ENCODE data around the gene NADK2. TPM values are rescaled to one million over a fixed set of nuclear protein-coding genes. Genes with fewer than 3 reads are reported as not detected.
"Not testable (repeated sequence)": the region's sequence is repeated elsewhere in the genome, so short reads cannot be mapped to it uniquely, and the experiment has no call there.

The NADK2 gene, protein sequence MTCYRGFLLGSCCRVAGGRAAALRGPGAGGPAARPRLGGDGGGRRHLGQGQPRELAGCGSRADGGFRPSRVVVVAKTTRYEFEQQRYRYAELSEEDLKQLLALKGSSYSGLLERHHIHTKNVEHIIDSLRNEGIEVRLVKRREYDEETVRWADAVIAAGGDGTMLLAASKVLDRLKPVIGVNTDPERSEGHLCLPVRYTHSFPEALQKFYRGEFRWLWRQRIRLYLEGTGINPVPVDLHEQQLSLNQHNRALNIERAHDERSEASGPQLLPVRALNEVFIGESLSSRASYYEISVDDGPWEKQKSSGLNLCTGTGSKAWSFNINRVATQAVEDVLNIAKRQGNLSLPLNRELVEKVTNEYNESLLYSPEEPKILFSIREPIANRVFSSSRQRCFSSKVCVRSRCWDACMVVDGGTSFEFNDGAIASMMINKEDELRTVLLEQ
- total RNA-seq (10 to 100 TPM; 31.2 to 34.9 (median 32.6) TPM), polyA plus RNA-seq (12.8 TPM)
- long read RNA-seq, donor 1, transcript NADK2-202 (12 exons, 2,243 nt): major isoform, 18 of 51 reads
- long read RNA-seq, donor 1, partial matches to known transcripts: 3 of 51 reads
- long read RNA-seq, donor 1, other reads (novel, unspliced or antisense): 29 of 51 reads
- long read RNA-seq, donor 2, partial matches to known transcripts: 1 of 16 reads
- long read RNA-seq, donor 2, other reads (novel, unspliced or antisense): 12 of 16 reads
- long read RNA-seq, donor 3, transcript NADK2-202 (12 exons, 2,243 nt): major isoform, 18 of 52 reads
- long read RNA-seq, donor 3, partial matches to known transcripts: 4 of 52 reads
- long read RNA-seq, donor 3, other reads (novel, unspliced or antisense): 28 of 52 reads
- long read RNA-seq, donor 4, transcript NADK2-202 (12 exons, 2,243 nt): major isoform, 9 of 20 reads
- long read RNA-seq, donor 4, partial matches to known transcripts: 1 of 20 reads
- long read RNA-seq, donor 4, other reads (novel, unspliced or antisense): 9 of 20 reads

DNA sequence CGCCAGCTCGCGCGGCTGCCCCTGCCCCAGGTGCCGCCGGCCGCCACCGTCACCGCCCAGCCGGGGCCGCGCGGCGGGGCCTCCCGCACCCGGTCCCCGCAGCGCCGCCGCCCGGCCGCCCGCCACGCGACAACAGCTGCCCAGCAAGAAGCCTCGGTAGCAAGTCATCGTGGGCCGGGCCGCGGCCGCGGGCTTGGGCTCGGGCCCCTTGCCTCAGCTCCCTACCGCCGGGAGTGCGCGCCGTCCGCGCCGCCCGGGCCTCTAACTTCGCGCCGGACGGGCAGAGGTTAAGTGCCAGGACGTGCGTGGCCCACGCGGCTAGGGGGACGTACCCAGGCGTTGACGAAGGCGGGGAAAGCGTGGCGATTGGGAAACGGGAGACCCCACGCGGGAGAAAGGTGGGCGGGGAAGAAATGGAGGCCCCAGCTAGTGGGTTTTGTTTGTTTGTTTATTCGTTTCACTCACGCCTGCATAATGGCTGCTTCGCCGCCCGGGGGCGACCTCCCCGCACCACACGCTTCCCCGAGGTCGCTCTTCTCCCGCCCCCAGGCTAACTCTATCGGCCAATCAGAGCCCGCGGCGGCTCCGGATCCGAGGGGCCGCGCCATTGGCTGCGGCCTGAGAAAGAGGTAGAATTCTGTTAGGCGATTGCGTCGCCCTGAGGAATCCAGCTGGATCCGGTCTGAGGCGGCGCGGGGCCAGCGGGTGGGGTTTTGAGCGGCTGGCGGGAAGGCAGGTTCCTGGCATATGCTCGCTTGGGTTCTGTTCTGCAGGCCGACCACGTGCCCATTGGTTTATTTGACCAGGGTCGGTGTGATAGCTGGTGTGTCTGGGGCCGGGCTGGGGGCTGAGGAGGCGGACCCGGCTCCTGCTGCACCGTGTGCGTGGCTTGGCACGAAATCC is at the start of gene NADK2:
Gene NADK2 (minus strand): TSS at position 295 of the 903 bp plus-strand sequence. CDS start 127 bp downstream, at position 168.
- Histone ChIP-seq H3K4me3 (ENCODE audit: low read length) (peak within 1 kb of the TSS; percentile 84), H3K27me3 (ENCODE audit: control insufficient read depth, insufficient read depth) (no peaks in the 10 kb centered on the region), H3K27ac (ENCODE audit: low read length) (peak within 1 kb of the TSS; percentile 69), H3K9me3 (ENCODE audit: control insufficient read depth, low read length) (no peaks in the 10 kb centered on the region), H3K4me1 (ENCODE audit: control insufficient read depth, insufficient read depth, low read length) (peaks cover 4% of the 10 kb centered on the region)
- intact Hi-C loops (cut with DNase I): loop anchor here in 2 of 4 donors (10.0 kb wide), 1 partner anchor 63 kb away; the partner anchor contains the start of gene RANBP3L (in 2 of the 2)
- WGBS: under 1% methylated on average over 100 of the region's 100 CpGs
- peak; percentile 98 for DNase-seq
- peak; percentile 96 to 97 for ATAC-seq

DNA sequence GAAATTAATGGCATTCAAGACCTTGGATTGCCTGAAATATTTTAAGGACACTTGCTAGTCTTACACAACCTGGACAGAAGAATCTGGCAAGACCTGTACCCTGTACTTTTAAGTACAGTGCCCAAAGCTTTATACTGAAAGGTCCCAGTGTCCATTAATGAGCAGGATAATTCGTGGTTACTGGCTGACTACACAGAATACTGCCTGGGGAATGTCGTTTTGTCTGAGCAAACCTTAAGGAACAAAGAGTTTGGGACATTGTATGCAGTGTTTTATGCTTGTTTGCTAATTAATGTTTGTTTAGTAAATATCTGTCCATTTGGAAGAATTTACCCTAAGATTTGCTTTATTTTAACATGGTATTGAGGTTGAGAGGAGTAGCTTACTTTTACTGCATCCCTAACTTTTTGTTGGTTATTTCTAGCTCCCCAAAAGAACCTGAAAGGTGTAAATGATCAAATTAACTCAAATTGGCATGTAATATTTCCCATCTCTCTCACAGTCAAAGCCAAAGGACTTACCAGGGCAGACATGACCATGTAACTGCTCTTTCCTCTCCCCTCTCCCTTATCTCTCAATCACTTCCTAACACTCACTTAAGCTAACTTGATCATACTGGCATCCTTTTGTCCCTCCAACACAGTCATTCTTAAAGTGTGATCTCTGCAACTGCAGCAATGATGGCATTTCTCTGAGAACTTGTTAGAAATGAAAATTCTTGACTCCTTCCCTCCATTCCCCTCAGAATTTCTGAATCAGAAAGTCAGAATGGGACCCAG is 44.3 kb upstream of the NADK2 start:
- H3K4me3 ChIP-seq (ENCODE audit: low read length): no peak overlapping the region
- intact Hi-C loops (cut with DNase I): no loop called here
- no peak for ATAC-seq
- WGBS: 67% methylated on average over 2 of the region's 2 CpGs
- H3K4me1 ChIP-seq (ENCODE audit: control insufficient read depth, insufficient read depth, low read length): no peaks in the 10 kb centered on the region
- H3K9me3 ChIP-seq (ENCODE audit: control insufficient read depth, low read length): no peaks in the 10 kb centered on the region
- H3K27me3 ChIP-seq (ENCODE audit: control insufficient read depth, insufficient read depth): no peaks in the 10 kb centered on the region
- H3K27ac ChIP-seq (ENCODE audit: low read length): no peak overlapping the region
- no peak for DNase-seq

DNA sequence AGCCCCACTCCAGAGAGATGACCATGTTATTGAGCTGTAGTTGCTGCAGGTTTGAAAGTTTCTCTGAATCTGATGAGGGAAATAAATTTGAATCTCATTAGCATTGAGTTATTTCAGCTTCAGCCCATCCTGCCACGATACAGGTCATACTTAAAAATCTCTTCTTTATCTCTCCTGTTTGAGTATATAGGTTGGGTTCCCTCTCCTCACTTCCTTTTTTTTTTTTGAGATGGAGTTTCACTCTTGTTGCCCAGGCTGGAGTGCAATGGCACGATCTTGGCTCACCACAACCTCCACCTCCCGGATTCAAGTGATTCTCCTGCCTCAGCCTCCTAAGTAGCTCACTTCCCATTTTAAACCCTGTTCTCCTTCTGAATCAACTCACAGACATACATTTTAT is 42.0 kb upstream of the NADK2 start:
- 87% methylated on average over 3 of the region's 3 CpGs for WGBS
- H3K9me3 ChIP-seq (ENCODE audit: control insufficient read depth, low read length); H3K4me1 ChIP-seq (ENCODE audit: control insufficient read depth, insufficient read depth, low read length); intact Hi-C loops (cut with DNase I); H3K27me3 ChIP-seq (ENCODE audit: control insufficient read depth, insufficient read depth); H3K4me3 ChIP-seq (ENCODE audit: low read length); DNase-seq; H3K27ac ChIP-seq (ENCODE audit: low read length); ATAC-seq: not testable (repeated sequence)

DNA sequence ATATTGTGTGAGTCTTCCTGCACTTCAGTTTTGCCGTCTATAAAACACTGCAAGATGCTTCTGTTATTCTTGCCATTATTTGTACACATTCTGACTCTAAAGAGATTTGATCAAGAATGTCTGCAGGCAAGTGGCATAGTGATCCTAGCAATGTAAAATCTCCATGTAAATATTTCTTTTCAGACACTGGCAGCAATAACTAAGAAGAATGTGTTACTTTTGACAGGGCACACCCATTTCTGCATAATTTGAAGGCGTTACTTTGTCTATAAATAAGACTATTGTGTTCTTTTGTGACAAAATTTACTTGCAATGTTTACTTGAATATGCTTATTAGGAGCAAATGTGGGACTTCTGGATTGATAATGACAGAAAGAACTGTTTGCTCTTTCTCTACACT is 39.9 kb upstream of the NADK2 start:
- 89% methylated on average over 2 of the region's 2 CpGs for WGBS

DNA sequence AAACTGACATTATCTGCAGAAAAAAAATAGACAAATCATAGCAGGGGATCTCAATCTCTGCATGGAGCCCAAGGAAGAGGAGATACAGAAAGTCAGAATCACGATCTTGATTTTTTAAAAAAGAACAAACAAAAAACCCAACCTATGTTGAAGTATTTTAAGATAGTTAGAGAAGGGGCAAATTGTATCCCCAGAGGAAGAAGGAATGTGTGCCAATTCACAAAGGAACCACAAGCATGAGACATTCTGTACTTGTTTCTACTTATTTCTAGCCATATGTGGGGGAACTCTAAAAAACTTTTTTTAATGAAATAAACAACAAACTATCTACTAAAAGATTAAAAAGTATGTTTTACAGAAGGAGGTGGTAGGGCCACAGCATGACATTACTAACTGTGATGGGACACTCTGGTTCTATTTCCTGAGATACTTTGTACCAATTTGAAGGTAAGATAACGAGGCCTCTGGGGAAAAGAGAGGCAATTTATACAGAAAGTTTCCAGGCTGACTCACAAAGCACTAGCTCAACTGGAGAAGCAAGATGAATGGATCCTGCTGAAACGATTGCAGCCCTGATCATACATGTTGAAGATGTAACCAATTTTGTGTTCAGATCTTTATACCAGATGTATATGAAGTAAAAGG is 37.5 kb upstream of the NADK2 start:
- intact Hi-C loops (cut with DNase I): no loop called here

More for the DNA sequence above, 39.9 kb upstream of the NADK2 start:
- Histone ChIP-seq H3K4me1 (ENCODE audit: control insufficient read depth, insufficient read depth, low read length) (peaks cover 5% of the 10 kb centered on the region), H3K27ac (ENCODE audit: low read length) (no peak overlapping the region), H3K4me3 (ENCODE audit: low read length) (no peak overlapping the region), H3K9me3 (ENCODE audit: control insufficient read depth, low read length) (no peaks in the 10 kb centered on the region), H3K27me3 (ENCODE audit: control insufficient read depth, insufficient read depth) (no peaks in the 10 kb centered on the region)
- DNase-seq (no peak), ATAC-seq (no peak)
- intact Hi-C loops (cut with DNase I): no loop called here

DNA sequence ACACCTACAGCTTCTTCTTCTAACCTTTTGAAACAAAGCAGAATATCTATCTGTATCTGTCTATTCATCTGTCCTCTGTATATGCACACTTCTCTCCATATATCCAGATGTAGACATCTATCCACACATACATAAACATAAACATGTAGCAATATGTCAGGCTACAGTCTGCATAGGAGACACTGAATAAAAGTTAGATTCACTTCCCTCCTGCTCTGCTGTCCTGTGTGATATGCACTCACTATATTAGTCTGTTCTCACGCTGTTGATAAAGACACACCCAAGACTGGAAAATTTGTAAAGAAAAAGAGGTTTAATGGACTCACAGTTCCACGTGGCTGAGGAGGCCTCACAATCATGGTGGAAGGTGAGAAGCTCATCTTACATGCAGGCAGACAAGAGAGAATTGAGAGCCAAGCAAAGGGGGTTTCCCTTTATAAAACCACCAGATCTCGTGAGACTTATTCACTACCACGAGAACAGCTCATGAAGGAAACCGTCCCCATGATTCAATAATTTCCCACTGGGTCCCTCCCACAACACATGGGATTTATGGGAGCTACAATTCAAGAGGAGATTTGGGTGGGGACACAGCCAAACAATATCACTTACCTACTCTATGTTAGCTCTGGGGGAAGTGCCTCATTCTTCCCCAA is 35.9 kb upstream of the NADK2 start:
- ATAC-seq (no peak), DNase-seq (no peak)
- Histone ChIP-seq H3K27me3 (ENCODE audit: control insufficient read depth, insufficient read depth) (no peaks in the 10 kb centered on the region), H3K9me3 (ENCODE audit: control insufficient read depth, low read length) (no peaks in the 10 kb centered on the region), H3K4me1 (ENCODE audit: control insufficient read depth, insufficient read depth, low read length) (peaks cover 5% of the 10 kb centered on the region), H3K27ac (ENCODE audit: low read length) (no peak overlapping the region), H3K4me3 (ENCODE audit: low read length) (no peak overlapping the region)
- intact Hi-C loops (cut with DNase I): no loop called here
- WGBS: 67% methylated on average over 5 of the region's 5 CpGs

More for the DNA sequence above, 37.5 kb upstream of the NADK2 start:
- 42% methylated on average over 3 of the region's 3 CpGs for WGBS
- DNase-seq (no peak), ATAC-seq (peak; percentile 52 to 78)
- peaks cover 5% of the 10 kb centered on the region for H3K4me1 ChIP-seq (ENCODE audit: control insufficient read depth, insufficient read depth, low read length)
- no peaks in the 10 kb centered on the region for H3K27me3 ChIP-seq (ENCODE audit: control insufficient read depth, insufficient read depth)
- no peak overlapping the region for H3K27ac ChIP-seq (ENCODE audit: low read length)
- H3K9me3 ChIP-seq (ENCODE audit: control insufficient read depth, low read length): no peaks in the 10 kb centered on the region
- H3K4me3 ChIP-seq (ENCODE audit: low read length): no peak overlapping the region

DNA sequence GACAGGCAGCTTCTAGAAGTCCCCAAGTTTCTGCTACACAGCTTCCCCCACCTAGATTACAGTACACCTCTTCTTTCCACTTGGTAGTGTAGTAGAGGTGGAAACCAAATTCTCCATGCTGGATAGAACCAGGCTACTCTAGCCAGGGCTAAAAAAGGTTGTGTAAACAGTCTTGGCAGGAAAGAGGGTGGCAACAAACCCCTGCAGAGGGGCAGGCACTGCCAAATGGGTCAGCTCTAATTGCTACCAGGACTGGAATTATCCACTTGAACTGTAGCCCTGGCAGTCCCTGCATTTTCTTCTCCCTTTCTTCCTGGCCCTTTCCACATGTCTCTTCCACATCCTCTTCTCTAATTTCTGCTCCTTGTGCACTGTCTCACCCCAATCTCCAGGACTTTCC is 35.1 kb upstream of the NADK2 start:
- intact Hi-C loops (cut with DNase I): no loop called here
- Histone ChIP-seq H3K9me3 (ENCODE audit: control insufficient read depth, low read length) (no peaks in the 10 kb centered on the region), H3K27me3 (ENCODE audit: control insufficient read depth, insufficient read depth) (no peaks in the 10 kb centered on the region), H3K27ac (ENCODE audit: low read length) (no peak overlapping the region), H3K4me1 (ENCODE audit: control insufficient read depth, insufficient read depth, low read length) (peaks cover 5% of the 10 kb centered on the region), H3K4me3 (ENCODE audit: low read length) (no peak overlapping the region)
- ATAC-seq: peak in 1 of 2 donors; percentile 54
- DNase-seq: peak in 1 of 3 donors; percentile 41

DNA sequence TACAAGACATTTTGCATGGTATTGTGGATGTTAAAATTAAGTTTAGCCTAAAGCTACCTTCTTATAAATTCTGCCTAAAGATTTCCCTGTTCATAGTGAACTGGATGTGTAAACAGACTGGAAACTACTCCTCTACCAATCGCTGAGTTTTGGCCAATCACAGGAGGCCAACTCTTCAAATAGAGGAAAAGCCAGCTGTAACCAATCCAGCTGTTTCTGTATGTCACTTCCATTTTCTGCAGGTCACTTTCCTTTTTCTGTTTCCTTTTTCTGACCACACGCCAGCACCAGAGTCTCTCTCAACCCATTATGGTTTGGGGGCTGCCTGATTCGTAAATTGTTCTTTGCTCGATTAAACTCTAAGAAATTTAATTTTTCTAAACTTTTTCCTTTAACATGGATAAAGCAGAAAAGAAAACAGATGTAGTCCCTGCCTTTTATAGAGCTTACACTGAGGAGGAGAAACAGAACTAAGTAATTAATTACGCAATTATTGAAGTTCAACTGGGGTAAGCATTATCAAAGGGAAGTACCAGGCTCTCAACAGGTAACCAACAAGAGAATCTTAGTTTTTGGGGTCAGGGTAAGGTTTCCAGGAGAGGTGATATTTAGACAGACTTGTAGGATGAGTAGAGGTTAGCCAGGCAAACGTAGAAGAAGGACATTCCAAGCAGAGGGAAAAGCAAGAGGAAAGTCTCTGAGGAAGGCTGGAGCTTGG is 32.2 kb upstream of the NADK2 start:
- DNase-seq (no peak), ATAC-seq (peak; percentile 45 to 55)
- H3K27ac ChIP-seq (ENCODE audit: low read length): peak overlapping the region; percentile 57
- intact Hi-C loops (cut with DNase I): no loop called here
- 57% methylated on average over 6 of the region's 6 CpGs for WGBS
- H3K9me3 ChIP-seq (ENCODE audit: control insufficient read depth, low read length): no peaks in the 10 kb centered on the region
- H3K27me3 ChIP-seq (ENCODE audit: control insufficient read depth, insufficient read depth): no peaks in the 10 kb centered on the region
- peaks cover 5% of the 10 kb centered on the region for H3K4me1 ChIP-seq (ENCODE audit: control insufficient read depth, insufficient read depth, low read length)
- H3K4me3 ChIP-seq (ENCODE audit: low read length): no peak overlapping the region

All from right cardiac atrium (tissue), 5 donors.